Colonic mucosa (tissue), 4 donors: Measurements from ENCODE around the gene AFG3L2. TPM values are rescaled to one million over a fixed set of nuclear protein-coding genes. Genes with fewer than 3 reads are reported as not detected.

Experiments used
- DNase-seq: peaks from one replicate; pipeline ENCODE4 v3.0.0-alpha.2; 2020
- H3K27ac ChIP-seq: fragments of 200-600 bp; one replicate; pipeline ENCODE4 v1.8.0; 2021
- H3K27me3 ChIP-seq: fragments of 200-600 bp; one replicate; pipeline ENCODE4 v1.8.0; 2021
- H3K36me3 ChIP-seq: fragments of 200-600 bp; one replicate; pipeline ENCODE4 v1.8.0; 2021
- H3K4me1 ChIP-seq: fragments of 200-600 bp; one replicate; pipeline ENCODE4 v1.8.0; 2021; ENCODE audit warnings: mild to moderate bottlenecking
- H3K4me3 ChIP-seq: fragments of 200-600 bp; one replicate; pipeline ENCODE4 v1.8.0; 2021
- H3K9ac ChIP-seq, 2 donors: one replicate each; pipeline ENCODE4 v1.7.0; 2013; ENCODE audit warnings: control low read depth in 2 of 2, low read depth in 2 of 2, low read length in 2 of 2
- H3K9me3 ChIP-seq: fragments of 200-600 bp; one replicate; pipeline ENCODE4 v1.8.0; 2021
- CTCF ChIP-seq: fragments of 200-600 bp; IDR thresholded peaks from one replicate; pipeline ENCODE4 v1.8.0; 2022; ENCODE audit warnings: antibody characterized with exemption, mild to moderate bottlenecking
- intact Hi-C: fragments of 100-400 bp; cut with DNase I; formaldehyde crosslinking; loops from one replicate; pipeline ENCODE4 v1.14.1; 2022
- total RNA-seq, 2 donors: library from RNA; stranded (reverse); fragmentation: NEBNext Ultra II Directional in 1 of 2; extraction: Animal tissue kit (Norgen Biotek cat#: 25700) in 1 of 2; gene quantifications; one replicate each; pipeline ENCODE4 v1.2.1, GENCODE V29; 2021
- donor health status: healthy.
- donor health status: DM: no; HTN: no; CAD: no.
- donor health status: DM: no; HTN: no; CAD: no.

Gene AFG3L2
- total RNA-seq, 2 donors from 2014 or later: 94.3 to 112 TPM

DNA sequence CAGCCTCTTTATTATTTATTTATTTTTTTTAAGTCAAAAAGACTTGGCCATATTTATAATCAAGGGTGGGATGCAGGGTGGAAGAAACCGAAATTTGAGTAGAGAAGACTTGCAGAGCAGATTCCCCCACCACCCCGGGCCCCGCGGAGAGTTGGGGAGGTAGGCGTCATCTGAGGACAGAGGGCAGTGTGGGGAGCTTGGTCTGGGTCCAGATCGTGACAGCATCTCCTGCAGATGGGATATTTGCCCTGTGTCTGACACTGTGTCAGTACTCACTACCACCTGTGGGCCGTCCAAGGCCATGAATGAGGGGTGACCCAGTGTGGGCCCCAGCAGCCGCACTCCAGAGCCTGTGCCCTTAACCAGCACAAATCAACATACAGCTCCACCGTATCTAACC lies 20.2 kb upstream of the AFG3L2 start:
- Histone ChIP-seq H3K9ac (no peak overlapping the region), H3K27me3 (no peaks in the 10 kb centered on the region), H3K27ac (no peak overlapping the region), H3K4me3 (no peak overlapping the region), H3K9me3 (no peaks in the 10 kb centered on the region), H3K4me1 (peaks cover 3% of the 10 kb centered on the region), H3K36me3 (no peaks in the 10 kb centered on the region)
- DNase-seq: no peak
- intact Hi-C loops: loop anchor here (10.0 kb wide), 1 partner anchor 138 kb away; no protein-coding TSS in a partner anchor
- TF ChIP-seq CTCF: no peak

DNA sequence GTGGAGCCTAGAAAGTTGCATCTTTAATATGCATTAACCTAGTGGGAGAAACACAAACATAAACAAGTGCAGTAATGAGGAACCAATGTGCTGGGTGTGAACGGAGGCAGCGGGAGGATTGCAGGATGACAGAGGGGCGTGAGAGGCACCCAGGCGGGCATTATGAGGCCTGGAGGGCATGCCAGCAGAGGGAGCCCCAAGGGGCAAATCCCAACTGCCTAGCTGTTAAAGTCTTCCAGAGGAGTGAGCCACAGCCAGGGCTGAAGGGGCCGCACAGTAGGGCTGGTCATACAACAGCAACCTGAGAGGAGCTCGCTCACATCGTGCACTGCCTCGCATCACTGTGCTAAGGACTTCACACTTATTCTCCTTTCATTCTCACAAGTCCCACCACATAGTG lies 17.4 kb upstream of the AFG3L2 start:
- Histone ChIP-seq H3K36me3 (no peaks in the 10 kb centered on the region), H3K4me1 (peaks cover 3% of the 10 kb centered on the region), H3K27ac (peak overlapping the region; percentile 24), H3K9ac (no peak overlapping the region), H3K27me3 (no peaks in the 10 kb centered on the region), H3K4me3 (no peak overlapping the region), H3K9me3 (no peaks in the 10 kb centered on the region)
- no peak for DNase-seq
- intact Hi-C loops: loop anchor here (10.0 kb wide), 1 partner anchor 140 kb away; no protein-coding TSS in a partner anchor
- TF ChIP-seq CTCF: no peak

DNA sequence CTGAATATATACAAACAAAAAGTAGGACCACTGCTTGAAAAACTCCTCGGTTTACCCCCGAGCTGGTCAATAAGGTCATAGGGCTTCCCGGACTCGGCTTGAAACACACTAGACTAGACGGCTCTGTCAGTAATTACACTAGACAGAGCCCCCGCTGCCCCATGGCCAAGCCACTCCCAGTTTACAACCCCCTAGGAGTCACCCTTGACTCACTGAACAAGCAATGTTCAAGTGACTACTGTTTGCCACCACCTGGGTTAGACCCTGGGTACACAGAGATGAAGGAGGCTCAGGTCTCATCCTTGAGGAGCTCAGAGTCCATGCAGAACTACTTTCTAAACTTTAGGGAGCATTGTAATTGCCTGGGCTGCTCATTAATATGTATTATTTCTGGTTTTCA lies 17.0 kb upstream of the AFG3L2 start:
- peak overlapping the region; percentile 24 for H3K27ac ChIP-seq
- TF ChIP-seq CTCF: no peak
- no peak overlapping the region for H3K4me3 ChIP-seq
- peaks cover 3% of the 10 kb centered on the region for H3K4me1 ChIP-seq
- intact Hi-C loops: loop anchor here (10.0 kb wide), 1 partner anchor 141 kb away; no protein-coding TSS in a partner anchor
- no peak overlapping the region for H3K9ac ChIP-seq
- no peaks in the 10 kb centered on the region for H3K9me3 ChIP-seq
- no peaks in the 10 kb centered on the region for H3K27me3 ChIP-seq
- peak; percentile 58 for DNase-seq
- H3K36me3 ChIP-seq: no peaks in the 10 kb centered on the region

- Histone ChIP-seq H3K36me3 (no peaks in the 10 kb centered on the region), H3K4me1 (peaks cover 3% of the 10 kb centered on the region), H3K27me3 (no peaks in the 10 kb centered on the region), H3K4me3 (no peak overlapping the region), H3K9ac (no peak overlapping the region), H3K9me3 (no peaks in the 10 kb centered on the region), H3K27ac (peak overlapping the region; percentile 24)
- no peak for DNase-seq
- no peak for TF ChIP-seq CTCF
- intact Hi-C loops: loop anchor here (10.0 kb wide), 1 partner anchor 141 kb away; no protein-coding TSS in a partner anchor
Observed at GRCh38 chr18:12393510-12393909, 16.5 kb upstream of the AFG3L2 start.

- Histone ChIP-seq H3K9me3 (no peaks in the 10 kb centered on the region), H3K27ac (no peak overlapping the region), H3K9ac (no peak overlapping the region), H3K36me3 (no peaks in the 10 kb centered on the region), H3K4me1 (peaks cover 3% of the 10 kb centered on the region), H3K4me3 (no peak overlapping the region), H3K27me3 (no peaks in the 10 kb centered on the region)
- intact Hi-C loops: loop anchor here (2.0 to 10.0 kb wide), 2 partner anchors 143 to 269 kb away; no protein-coding TSS in a partner anchor
- peak; percentile 89 for TF ChIP-seq CTCF
- DNase-seq: peak; percentile 65
Observed at GRCh38 chr18:12391487-12392165, 14.6 kb upstream of the AFG3L2 start.
